ENCODE data around the gene ACSL5.
"Not testable (repeated sequence)": the region's sequence is repeated elsewhere in the genome, so short reads cannot be mapped to it uniquely, and the experiment has no call there.

Gene ACSL5

DNA sequence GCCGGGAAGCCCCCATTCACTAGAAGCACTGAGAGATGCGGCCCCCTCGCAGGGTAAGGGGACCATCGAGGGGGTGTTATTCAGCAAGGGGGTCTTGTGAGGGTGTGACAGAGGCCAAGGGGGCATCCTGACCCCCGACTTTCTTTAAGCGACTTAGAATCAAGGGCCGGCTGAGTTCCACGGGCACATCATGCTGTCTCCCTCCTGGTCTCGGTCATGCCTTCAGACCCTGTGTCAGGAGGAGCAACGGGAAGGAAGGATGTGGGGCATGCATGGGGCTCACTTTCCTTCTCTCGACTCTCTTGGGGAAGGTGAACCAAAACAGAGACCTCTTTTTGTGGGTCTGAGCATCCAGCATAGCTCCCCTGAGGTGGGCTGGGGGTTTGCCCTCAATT lies 2.5 kb downstream of the ACSL5 start:
- no peak for DNase-seq

DNA sequence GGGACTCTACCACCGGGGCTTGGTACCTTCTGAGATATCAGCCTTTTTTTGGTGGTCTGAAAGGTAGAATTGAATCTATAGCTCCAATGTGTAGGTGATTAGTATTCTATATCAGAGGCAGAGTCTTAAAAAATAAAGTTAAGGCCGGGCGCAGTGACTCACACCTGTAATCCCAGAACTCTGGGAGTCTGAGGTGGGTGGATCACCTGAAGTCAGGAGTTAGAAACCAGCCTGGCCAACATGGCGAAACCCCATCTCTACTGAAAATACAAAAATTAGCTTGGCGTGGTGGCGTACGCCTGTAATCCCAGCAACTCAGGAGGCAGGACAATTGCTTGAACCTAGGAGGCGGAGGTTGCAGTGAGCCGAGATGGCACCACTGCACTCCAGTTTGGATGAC lies 3.2 kb downstream of the ACSL5 start:
- DNase-seq: not testable (repeated sequence)

DNA sequence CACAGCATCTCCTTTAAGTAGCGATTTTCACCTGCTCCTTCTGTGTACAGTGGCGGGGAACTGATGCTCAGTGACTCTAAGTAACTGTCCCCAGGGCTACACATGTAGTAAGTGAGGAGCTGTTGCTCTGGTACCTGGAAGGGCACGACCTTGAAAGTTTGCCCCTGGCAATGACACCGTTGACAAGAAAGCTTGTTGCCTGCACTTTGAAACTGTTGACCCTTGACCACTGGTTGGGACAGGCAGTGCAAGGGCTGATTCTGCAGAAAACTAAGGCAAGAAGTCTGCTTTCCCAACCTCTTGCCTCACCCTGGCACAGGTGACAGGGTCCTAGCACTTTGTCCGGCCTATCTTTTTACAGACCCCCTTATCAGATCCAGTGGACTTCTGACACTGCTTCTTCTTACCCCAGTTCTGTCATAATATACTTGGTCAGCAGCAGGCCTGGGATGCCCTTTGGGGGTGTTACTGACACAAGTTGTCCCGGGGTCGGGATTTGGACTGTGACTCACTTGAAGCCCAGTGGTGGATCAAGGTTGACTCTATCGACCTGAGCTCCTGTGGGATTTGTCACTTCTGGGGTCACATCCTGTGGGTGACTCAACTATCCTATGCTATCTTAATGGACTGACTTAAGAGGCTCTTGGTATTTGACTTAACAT lies 5.8 kb downstream of the ACSL5 start:
- no peak for DNase-seq

DNA sequence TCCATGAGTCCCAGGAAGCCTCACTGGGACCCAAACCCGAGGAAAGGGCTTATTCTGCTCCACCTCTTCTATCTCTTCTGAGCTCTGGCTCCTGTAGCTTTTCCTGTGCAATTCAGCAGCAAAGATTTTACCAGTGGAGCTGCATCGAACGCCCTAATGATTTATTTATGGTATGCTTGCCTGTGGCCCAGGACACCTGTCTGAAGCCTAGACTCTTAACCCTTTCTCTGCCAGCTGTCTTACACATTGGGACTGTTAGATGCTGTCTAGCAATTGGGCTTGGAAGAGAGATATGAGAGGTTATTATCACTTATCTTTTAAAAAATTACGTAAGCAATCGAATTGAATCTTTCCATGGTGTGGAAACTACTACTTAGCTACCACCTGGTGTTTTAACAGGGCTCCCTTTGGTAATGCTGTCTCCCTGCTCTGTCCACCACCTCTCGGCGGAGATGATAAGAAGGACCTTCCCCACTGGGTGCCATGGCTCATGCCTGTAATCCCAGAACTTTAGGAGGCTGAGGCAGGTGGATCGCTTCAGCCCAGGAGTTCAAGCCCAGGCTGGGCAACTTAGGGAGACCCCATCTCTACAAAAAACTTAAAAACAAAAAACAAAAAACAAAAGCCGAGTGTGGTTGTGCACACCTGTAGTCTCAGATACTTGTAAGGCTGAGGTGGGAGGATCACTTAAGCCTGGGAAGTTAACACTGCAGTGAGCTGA lies 8.8 kb downstream of the ACSL5 start:
- DNase-seq: no peak

DNA sequence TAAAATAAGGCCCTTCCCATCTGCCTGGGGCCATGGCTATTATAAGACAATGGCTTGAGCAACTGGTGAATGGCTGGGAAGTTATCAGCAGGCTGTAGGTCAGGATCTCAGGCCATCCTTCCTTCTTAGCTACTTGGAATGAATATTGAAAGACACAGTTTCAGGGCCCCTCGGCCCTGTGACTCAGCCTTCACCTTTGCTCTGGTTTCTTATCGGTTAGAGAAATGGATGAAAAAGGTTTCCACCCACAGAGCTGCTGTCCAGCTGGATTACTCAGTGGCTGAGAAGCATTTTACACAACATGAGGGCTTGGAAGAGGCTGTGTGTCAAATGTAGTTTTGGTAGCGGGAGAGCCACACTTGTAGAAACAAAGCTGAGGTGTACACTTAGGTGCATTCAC lies 9.4 kb downstream of the ACSL5 start:
- DNase-seq: no peak

DNA sequence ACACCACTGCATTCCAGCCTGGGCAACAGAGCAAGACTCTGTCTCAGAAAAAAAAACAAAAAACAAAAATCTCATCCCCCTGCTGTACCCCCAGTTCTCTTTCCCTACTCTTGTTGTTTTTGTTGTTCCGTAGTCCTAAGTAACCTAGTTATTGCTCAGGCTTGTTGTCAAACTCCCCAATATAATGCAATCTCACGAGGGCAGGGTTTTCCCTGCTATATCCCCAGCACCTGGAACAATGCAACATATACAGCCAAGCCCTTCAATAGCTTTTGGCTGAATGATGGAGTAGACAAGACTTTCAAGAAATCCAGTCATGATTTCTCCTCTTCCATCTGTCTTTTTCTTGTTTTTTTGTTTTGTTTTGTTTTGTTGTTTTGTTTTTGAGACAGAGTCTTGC lies 10.2 kb downstream of the ACSL5 start:
- DNase-seq: no peak

DNA sequence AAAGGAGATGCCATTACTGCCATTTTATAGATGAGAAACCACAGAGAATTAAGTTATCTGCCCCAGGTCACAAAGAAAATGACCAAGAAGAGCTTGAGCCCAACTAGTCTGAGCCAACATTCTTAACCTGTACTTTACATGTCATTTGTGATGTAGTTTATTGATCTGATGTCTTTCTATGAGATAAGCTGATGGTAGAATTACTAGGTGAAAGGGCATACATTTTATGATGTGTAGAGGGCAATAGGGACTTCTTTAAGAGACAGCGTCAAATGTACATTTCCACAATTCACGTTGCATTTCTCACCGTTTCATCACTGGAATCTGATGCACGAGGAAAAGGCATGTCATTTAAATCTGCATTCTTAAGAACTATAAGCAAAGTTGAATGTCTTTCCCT lies 11.3 kb downstream of the ACSL5 start:
- DNase-seq: no peak

DNA sequence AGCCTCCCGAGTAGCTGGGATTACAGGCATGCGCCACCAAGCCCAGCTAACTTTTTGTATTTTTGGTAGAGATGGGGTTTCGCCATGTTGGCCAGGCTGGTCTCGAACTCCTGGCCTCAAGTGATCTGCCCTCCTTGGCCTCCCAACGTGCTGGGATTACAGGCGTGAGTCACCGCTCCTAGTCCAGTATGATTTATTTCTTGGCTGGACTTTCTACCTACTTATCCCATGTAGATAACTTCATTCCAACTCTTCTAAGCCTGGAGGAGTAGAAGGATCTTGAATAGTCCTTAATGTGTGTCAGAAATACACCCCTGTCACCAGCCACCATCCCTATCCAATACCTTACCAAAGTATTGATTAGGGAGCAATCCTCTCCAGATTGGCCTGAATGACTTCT lies 14.1 kb downstream of the ACSL5 start:
- DNase-seq: not testable (repeated sequence)

DNA sequence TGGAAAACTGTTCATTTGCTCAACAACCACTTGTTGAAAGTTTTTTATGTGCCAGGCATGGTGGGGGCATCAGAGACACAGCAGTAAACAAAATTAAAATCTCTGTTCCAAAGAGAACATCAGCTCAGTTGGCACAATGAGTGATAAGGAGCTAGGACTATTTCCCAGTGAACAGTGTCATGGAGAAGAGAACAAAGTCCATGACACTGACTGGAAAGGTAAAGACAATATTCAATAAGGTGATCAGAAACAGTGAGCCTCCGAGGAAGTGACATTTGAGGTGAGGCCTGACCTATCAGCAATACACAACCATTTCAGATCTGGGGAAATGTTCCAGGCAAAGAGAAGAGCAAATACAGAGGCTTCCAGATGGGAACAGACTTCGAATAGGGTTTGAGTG lies 14.6 kb downstream of the ACSL5 start:
- no peak for DNase-seq

DNA sequence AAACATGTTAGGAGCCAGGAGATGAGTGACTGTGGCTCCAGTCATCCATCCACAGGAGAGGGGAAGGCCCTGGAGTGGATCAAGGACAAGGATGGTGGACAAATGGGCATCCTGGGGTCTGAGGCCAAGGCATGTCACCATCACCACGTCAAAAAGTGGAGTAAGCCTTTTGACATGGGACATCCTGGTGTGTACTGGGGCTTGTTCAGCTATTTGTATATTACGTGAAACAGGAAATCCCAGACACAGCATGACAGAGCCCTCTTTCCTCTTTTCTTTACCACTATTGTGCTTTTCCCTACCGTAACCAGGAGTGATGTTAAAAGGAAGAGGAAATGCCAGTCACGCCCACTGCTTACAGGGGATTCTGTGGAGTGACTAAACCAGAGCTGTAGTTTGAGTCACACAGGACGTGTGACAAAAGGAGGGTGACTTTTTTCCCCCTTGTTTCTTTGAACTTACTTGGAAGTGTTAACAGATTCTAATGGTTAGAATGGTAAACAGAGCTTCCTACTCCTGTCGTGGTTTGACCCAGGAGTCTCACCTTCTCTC lies 15.4 kb downstream of the ACSL5 start:
- DNase-seq: no peak

DNA sequence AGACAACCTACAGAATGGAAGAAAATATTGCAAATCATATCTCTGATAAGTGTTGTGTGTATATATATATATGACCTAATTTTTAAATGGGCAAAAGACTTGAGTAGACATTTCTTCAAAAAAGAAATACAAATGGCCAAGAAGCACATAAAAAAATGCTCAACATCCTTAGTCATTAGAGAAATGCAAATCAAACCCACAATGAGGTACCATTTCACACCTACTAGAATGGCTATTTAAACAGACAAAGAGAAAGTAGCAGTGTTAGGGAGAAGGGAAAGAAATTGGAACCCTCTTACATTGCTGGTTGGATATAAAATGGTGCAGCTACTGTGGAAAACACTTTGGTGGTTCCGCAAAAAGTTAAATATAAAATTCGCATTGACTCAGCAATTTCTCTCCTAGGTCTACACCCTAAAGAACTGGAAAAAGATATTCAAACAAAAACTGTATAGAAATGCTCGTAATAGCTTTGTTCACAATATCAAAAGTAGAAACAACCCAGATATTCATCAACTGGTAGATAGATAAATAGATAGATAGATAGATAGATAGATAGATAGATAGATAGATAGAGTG lies 16.3 kb downstream of the ACSL5 start:
- DNase-seq: no peak

DNA sequence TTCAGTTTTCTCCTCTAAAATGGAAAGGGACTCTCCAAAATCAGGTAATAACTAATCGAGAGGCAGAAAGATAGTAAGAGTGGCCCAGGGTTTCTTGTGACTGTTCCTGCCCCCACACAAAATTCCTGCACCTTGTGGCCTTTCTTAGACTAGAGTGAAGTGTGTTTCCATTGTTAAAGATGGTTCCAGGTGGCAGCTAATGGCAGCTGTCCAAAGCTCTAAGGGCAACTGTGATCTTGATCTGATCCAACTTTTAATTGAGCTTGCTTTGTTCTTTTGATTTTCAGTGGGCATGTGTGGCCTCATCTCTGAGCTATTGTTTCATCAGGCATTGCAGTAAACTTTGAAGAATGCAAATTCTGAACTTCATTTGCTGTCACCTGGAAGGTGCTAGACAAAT lies 19.4 kb downstream of the ACSL5 start:
- DNase-seq: no peak

DNA sequence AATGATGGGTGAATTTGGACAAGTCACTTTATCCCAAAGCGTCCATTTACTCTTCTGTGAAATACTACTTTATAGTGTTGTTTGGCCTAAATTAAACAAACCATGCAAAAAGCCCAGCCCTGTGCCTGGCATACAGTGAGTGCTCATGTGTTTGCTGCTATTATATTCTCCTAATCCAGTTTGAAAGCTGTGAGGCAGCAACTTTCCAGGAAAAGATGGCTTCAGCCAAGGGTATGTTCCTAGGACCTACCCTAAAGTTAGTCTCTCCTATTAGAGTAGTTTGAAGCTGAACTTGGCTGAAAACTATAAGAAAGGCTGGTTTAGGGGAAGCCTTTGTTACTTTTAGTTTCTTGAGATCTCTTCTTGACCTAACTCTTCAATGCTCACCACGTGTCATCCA lies 19.9 kb downstream of the ACSL5 start:
- no peak for DNase-seq

DNA sequence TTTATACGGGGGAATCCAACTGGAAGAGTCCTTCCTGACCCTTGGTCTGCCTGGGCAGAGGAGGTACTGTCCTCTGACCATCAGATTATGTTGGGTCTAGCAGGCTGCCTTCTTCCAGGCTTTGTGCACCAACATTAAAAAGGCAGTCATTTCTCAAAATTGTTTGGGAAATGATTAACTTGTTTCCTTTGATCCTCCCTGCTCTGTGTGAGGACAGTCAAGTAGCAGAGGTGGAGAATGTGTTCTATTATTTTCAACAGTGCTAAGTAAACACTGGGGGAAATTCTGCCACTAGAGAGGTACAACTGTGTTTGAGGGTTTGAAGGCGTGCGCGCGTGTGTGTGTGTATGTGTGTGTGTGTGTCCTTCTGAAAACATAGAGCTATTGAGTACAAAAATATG lies 20.6 kb downstream of the ACSL5 start:
- no peak for DNase-seq

DNA sequence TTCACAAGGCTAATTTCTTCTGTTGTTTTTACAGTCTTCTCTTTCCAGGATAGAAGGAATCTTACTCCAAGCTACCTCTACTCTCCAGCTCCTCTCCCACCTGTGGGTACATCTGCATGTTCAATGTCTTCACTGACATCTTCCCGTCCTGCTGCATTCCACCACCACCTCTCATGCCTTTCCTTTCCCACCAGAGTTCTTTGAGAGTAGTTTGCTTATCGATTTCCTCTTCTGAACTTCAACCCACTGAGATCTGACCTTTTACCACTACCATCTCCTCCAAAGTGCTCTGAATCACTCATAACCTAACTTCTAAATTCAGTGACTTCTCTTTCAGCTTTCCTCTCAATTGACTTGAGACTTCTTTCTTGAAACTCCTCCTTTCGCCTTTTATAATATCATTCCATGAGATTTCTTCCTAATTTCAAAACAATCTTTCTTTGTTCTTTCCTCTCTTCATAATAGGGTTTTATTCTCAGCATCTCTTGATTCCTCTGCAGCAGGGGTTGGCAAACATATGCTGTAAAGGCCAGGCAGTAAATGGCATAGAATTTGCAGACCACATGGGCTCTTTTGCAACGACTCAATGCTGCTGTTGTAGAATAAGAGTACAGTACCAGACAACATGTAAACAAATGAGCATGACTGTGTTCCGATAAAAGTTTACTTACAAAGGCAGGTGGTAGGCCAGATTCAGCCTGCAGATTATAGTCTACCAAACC lies 22.1 kb downstream of the ACSL5 start:
- no peak for DNase-seq

DNA sequence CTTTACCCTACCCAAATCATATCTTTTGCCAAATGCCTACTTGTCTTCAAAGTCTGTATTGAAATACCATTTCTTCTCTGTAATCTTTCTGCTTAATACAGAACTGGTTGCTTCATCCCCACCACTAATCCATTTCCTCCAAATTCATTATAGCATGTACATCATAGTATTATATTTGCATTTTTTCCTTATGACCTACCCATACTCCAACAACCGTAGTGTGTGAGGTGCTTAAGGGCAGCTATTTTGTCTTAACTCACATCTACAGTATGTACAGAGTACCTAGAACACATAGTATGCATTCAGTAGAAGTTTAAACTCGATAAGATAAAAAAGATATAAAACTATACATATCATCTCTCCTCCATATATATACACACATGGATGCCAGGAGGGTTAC lies 23.7 kb downstream of the ACSL5 start:
- DNase-seq: no peak

DNA sequence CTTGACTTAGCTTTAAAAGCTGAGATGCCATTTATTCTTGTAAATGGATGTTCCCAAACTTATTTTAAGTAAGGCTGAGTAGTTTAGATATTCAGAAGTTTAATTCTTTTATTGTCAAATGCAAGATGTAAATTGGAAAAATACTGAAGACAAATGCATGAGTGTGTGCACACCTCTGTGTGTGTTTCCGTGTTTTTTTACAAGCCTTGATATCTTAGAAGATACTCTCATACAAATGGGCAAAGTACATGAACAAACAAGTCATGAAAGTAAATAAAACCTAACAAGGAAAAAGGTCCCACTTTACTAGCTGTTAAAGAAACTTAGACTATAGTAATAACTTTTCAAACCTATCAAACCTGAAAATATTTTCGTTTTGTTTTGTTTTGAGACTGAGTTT lies 29.0 kb downstream of the ACSL5 start:
- DNase-seq: no peak

DNA sequence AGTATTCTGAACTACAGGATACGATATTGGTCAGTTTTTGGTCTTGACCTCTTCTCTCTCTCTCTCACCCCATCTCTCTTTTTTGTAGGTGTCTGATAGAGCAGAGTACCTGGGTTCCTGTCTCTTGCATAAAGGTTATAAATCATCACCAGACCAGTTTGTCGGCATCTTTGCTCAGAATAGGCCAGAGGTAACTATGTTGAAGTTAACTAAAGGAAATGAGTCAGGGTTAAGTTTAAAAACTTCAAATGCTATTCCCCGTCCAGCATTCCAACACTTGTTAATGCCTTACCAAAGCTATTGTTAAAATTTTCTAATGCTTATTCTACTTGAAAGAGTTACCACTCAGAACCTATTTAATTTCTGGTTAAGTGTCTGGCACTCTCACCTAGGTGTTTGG lies 30.7 kb downstream of the ACSL5 start:
- DNase-seq: no peak

DNA sequence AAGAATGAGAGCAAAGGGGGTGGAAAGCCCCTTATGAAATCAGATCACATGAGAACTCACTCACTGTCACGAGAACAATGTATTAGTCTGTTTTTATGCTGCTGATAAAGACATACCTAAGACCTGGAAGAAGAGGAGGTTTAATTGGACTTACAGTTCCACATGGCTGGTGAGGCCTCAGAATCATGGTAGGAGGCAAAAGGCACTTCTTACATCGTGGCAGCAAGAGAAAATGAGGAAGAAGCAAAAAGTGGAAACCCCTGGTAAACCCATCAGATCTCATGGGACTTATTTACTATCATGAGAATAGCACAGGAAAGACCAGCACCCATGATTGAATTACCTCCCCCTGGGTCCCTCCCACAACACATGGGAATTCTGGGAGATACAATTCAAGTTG lies 32.9 kb downstream of the ACSL5 start:
- DNase-seq: not testable (repeated sequence)

DNA sequence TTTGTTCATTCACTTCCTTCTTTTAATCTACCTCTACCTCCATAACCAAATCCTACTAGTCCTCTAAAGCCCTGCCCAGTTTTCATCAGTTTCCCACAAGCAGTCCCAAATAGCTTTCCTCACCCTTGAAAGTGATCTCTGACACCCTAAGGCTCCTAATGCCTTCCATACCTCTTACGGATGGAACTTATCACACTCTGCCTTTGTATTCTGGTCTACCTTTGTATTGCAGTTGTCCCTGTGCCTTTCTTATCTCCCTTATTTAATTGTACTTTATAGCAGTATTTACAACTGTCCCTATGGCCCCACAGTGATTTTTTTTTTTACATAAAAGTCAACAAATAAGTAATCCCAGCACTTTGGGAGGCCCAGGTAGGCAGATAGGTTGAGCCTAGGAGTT lies 33.8 kb downstream of the ACSL5 start:
- no peak for DNase-seq

DNA sequence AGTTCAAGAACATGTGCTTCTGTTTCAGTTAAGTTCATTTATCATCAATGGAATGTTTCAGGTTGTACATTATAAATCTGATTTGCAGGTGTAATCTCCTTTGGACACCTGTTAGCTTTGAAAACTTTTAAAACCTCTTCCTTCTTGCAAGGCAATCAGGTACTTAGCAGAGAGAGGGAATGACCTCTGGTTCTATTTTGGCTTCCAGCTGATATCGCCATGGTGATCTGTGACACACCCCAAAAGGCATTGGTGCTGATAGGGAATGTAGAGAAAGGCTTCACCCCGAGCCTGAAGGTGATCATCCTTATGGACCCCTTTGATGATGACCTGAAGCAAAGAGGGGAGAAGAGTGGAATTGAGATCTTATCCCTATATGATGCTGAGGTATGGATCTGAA lies 35.4 kb downstream of the ACSL5 start:
- DNase-seq: no peak

DNA sequence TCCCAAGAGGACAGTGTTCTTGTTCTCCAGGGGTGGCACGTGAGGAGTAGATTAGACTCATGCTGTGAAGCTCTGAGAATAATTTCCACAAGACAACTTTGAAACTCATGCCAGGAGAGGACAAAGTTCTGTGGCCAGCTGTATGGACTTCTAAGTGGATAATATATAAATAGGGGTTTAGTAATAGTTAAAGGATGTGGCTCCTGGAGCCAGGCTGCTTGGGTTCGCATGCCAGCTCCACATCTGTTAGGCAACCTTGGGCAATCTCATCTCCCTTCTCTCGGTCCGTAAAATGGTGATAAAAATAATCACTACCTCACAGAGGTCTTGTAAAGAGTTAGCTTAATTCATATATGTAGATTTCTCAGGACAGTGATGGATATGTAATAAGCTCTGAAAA lies 35.8 kb downstream of the ACSL5 start:
- no peak for DNase-seq

DNA sequence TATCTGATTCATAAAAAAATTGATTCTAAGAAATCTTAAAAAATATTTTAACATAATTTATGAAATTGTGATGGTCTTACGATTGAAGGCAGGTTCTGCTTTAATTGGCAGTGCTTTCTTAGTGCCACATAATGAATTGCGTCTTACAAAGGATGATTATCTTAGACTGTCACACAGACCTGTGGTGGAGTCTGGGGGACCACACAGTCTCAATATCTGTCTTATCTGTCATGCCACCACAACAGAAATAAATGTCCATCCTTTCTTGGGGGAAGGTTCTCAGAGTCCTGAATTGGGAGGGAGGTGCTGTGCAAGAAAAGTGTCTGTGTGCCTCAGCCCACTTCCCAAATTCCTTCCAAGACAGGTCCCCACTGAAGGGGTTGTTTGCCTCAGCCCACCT lies 38.8 kb downstream of the ACSL5 start:
- DNase-seq: no peak

Measured in C1 segment of cervical spinal cord (tissue), 14 donors.